A549 treated with GW870086 at 1 μM for 4 hours (cell line): ENCODE results near the gene ZSCAN21. TPM values are rescaled to one million over a fixed set of nuclear protein-coding genes. Genes with fewer than 3 reads are reported as not detected.

Source experiments
- total RNA-seq: library from RNA; stranded (reverse); fragments of 200-300 nt; extraction: Qiagen RNA extraction; gene quantifications from 5 replicates; pipeline ENCODE4 v1.2.3, GENCODE V29; 2022; ENCODE audit warnings: low read depth

ZSCAN21 gene
- total RNA-seq = 9.7 to 11.0 TPM (median 10.2 TPM) in 5 replicates

GRCh38 chr7:100049441-100050291 lies at the start of gene ZSCAN21:
ZSCAN21 (plus strand) TSS chr7:100049774; CDS start chr7:100057007, 7,233 bp downstream.

DNA sequence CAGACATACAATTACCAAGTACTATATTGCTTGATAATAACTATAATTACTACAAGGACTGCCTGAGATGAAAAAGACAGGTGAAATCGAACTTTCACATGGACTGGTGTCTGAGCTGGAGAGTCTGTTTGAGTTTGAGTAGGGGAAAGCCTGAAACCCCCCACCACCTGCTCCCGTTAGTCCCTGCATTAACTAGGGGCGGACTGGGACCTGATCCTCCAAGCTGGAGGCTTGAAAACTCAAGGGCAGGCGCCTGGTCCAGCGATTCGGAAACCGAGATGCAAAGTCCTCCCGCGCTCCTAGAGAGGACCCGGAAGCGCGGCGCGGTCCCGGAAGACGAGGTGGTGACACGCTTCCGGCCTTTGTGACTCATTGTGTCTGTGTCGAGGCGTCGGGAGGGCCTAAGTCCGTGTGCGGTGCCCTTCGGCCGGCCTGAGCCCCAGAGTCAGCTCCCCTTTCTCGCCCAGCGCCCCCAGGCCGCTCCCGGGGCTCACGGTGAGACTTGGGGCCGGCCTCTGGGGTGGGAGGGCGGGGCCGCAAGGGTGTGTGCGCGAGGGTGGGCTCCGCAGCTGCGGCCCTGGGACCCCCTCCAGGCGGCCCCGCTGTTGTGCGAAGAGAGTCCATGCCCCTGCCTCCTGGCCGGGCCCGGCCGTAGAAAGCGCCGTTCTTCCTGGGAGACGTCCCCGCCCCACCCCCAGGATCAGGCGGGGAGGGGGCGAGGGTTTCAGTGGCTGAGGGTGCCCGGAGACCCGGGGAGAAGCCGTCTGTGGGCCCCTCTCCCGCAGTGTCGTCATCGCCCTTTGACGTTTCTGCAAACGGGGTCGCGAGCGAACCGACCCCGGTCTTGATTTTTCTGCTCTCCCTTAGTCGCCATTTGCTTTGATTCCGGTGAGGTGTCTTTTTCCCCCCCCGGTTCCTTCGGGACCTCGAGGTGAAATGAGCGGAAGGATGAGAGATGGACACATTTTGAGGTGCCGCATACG lies 34.1 kb upstream of the ZSCAN21 start, which contains the start of gene ZKSCAN1:
Gene ZKSCAN1, plus strand, starts transcription at position 365 of the 983 bp plus-strand sequence. CDS start 7,911 bp downstream, outside the sequence.

GRCh38 chr7:100081535-100082102 lies 32.0 kb downstream of the ZSCAN21 start, which contains the start of gene ZNF3:
ZNF3 (minus strand) TSS chr7:100081723; CDS start chr7:100077357, 4,366 bp downstream.

DNA sequence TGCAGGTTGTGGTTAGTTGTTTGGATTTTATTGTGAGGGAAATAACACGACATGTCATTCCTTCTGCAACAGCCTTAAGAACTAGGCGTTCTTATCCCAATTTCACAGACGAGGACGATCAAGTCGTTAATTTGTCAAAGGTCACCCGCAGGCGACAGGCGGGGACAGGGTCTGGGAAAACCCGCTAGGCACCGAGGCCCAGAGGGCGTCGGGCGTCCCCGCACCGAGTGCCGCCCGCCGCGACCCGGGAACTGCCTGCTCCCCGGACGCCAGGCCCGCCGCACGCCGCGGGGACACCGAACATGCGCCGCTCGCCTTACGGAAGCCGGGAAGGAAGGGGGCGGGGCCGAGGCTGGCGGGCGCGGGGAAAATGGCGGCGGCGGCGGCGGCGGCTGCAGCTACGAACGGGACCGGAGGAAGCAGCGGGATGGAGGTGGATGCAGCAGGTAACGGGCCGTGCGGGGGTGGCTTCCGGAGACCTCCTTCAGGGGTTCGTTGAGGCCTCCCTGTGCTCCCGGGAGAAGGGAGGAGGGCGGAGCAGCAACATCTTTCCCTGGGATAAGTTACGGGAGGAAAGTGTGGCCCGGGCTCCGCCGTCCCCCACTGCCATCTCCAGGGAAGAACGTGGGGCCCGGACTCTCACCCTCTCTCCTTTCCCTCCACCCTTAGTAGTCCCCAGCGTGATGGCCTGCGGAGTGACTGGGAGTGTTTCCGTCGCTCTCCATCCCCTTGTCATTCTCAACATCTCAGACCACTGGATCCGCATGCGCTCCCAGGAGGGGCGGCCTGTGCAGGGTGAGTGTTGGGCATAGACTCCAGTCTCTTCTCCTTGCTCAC lies 39.3 kb downstream of the ZSCAN21 start, which contains the start of gene COPS6:
Gene COPS6, plus strand, starts transcription at position 349 of the 837 bp plus-strand sequence. Its CDS starts 22 bp downstream, at position 371.

DNA sequence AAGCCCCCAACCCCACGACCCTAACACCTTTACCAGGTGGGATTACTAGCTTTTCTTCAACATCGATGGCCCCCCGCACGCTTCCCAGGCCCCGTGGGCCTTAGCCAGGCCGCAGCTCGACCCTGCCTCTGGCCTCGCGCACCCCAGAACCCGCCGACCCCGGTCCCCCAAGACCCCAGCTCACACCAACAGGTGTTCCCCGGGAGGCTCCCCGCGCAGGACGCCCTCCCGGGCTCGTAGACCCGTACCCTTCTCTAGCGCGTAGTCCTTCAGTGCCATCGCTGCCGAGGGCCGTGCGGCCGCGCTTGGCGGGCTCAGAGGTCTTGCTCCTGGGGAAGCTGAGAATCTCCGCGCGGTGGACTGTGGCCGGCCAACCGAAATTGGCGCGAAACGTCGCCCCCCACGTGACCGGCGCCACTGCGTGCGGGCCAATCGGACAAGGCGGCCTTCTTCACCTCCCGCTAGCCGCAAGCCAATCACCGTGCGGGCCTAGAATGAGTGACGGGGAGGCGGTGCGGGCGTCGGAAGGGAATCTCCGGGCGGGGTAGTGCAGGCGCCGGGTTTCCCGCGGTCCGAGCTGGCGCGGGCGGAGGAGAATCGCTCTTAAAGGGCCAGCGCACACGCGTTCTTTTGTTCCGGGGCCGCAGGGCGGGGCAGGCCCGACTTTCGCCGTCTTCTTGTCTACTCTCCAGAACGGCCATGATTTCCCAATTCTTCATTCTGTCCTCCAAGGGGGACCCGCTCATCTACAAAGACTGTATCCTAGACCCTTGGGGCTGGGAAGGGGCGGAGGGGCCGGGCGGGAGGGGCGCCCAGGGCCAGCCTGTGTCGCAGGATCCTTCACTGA lies 51.7 kb downstream of the ZSCAN21 start, which contains the start of the genes AP4M1 and MCM7:
Gene AP4M1, plus strand, starts transcription at position 628 of the 847 bp plus-strand sequence. Its CDS starts 72 bp downstream, at position 700.
Gene MCM7, minus strand, starts transcription at position 382 of the 847 bp plus-strand sequence. Its CDS starts 103 bp downstream, at position 279.

Other genes starting within 250 kb of the ZSCAN21 start
- gene CYP3A43, start 221.8 kb upstream of the ZSCAN21 start, total RNA-seq = not detected in 5 replicates
- gene OR2AE1, start 172.7 kb upstream of the ZSCAN21 start, total RNA-seq = not detected in 5 replicates
- gene TRIM4, start 130.2 kb upstream of the ZSCAN21 start, total RNA-seq = 24.7 to 26.5 TPM (median 25.3 TPM) in 5 replicates
- gene GJC3, start 120.2 kb upstream of the ZSCAN21 start, total RNA-seq = 0.12 to 0.43 TPM (median 0.23 TPM) in 4 of 5 replicates, not detected in the other
- gene AZGP1, start 73.7 kb upstream of the ZSCAN21 start, total RNA-seq = not detected in 5 replicates
- gene ZKSCAN1, start 34.2 kb upstream of the ZSCAN21 start, total RNA-seq = 6.8 to 10.2 TPM (median 9.1 TPM) in 5 replicates
- 20.3 to 23.8 TPM (median 21.1 TPM) in 5 replicates for gene ZNF3, start 31.9 kb downstream of the ZSCAN21 start, total RNA-seq
- 151 to 191 TPM (median 180 TPM) in 5 replicates for gene COPS6, start 39.2 kb downstream of the ZSCAN21 start, total RNA-seq
- 221 to 243 TPM (median 236 TPM) in 5 replicates for gene MCM7, start 51.6 kb downstream of the ZSCAN21 start, total RNA-seq
- 12.9 to 15.9 TPM (median 14.6 TPM) in 5 replicates for gene AP4M1, start 51.9 kb downstream of the ZSCAN21 start, total RNA-seq
- gene TAF6, start 69.6 kb downstream of the ZSCAN21 start, total RNA-seq = 57.2 to 64.6 TPM (median 62.0 TPM) in 5 replicates
- gene CNPY4, start 69.9 kb downstream of the ZSCAN21 start, total RNA-seq = 7.9 to 11.7 TPM (median 9.9 TPM) in 5 replicates
- 2.0 to 3.1 TPM (median 2.6 TPM) in 5 replicates for gene MBLAC1, start 77.2 kb downstream of the ZSCAN21 start, total RNA-seq
- gene LAMTOR4, start 99.1 kb downstream of the ZSCAN21 start, total RNA-seq = 167 to 200 TPM (median 171 TPM) in 5 replicates
- 9.5 to 13.5 TPM (median 13.1 TPM) in 5 replicates for gene TRAPPC14, start 108.9 kb downstream of the ZSCAN21 start, total RNA-seq
- gene GAL3ST4, start 118.8 kb downstream of the ZSCAN21 start, total RNA-seq = 0.07 to 0.26 TPM (median 0.10 TPM) in 3 of 5 replicates, not detected in the others
- gene GPC2, start 127.6 kb downstream of the ZSCAN21 start, total RNA-seq = 0.32 to 1.5 TPM (median 0.84 TPM) in 5 replicates
- gene STAG3, start 128.1 kb downstream of the ZSCAN21 start, total RNA-seq = 0.21 to 0.72 TPM (median 0.21 TPM) in 3 of 5 replicates, not detected in the others
- 0.08 TPM in 1 of 5 replicates, not detected in the others for gene PVRIG, start 170.2 kb downstream of the ZSCAN21 start, total RNA-seq